H9 (cell line): ENCODE results near the gene OR2T5. TPM values are rescaled to one million over a fixed set of nuclear protein-coding genes. Genes with fewer than 3 reads are reported as not detected.
"Not testable (repeated sequence)": the region's sequence is repeated elsewhere in the genome, so short reads cannot be mapped to it uniquely, and the experiment has no call there.

Experiments used
- DNase-seq: peaks from one replicate; pipeline ENCODE4 v3.0.0-alpha.2; 2017
- H2AFZ ChIP-seq: one replicate; pipeline ENCODE4 v1.6.1; 2013; ENCODE audit warnings: mild to moderate bottlenecking, low read length, control low read depth, moderate library complexity
- H2AK5ac ChIP-seq: 2 replicates; pipeline ENCODE4 v1.6.1; 2013; ENCODE audit warnings: low read length, control low read depth, mixed read lengths; ENCODE audit not compliant: insufficient read length
- H2BK120ac ChIP-seq: one replicate; pipeline ENCODE4 v1.6.1; 2013; ENCODE audit warnings: low read depth, mild to moderate bottlenecking, low read length, control low read depth, inconsistent platforms; ENCODE audit not compliant: poor library complexity, severe bottlenecking
- H2BK12ac ChIP-seq: 2 replicates; pipeline ENCODE4 v1.6.1; 2013; ENCODE audit warnings: low read length, control low read depth, mixed read lengths, low read depth; ENCODE audit not compliant: insufficient read length
- H2BK15ac ChIP-seq: 2 replicates; pipeline ENCODE4 v1.6.1; 2013; ENCODE audit warnings: low read depth, low read length, control low read depth
- H2BK20ac ChIP-seq: one replicate; pipeline ENCODE4 v1.6.1; 2013; ENCODE audit warnings: low read depth, mild to moderate bottlenecking, low read length, control low read depth, inconsistent platforms; ENCODE audit not compliant: poor library complexity, severe bottlenecking
- H2BK5ac ChIP-seq: 2 replicates; pipeline ENCODE4 v1.6.1; 2013; ENCODE audit warnings: low read length, control low read depth, mixed read lengths; ENCODE audit not compliant: insufficient read length
- H3K14ac ChIP-seq: 2 replicates; pipeline ENCODE4 v1.6.1; 2013; ENCODE audit warnings: low read length, control low read depth; ENCODE audit not compliant: insufficient read depth
- H3K18ac ChIP-seq: 2 replicates; pipeline ENCODE4 v1.6.1; 2013; ENCODE audit warnings: low read depth, mild to moderate bottlenecking, mixed read lengths, low read length, control low read depth; ENCODE audit not compliant: insufficient read length
- H3K23ac ChIP-seq: 2 replicates; pipeline ENCODE4 v1.6.1; 2013; ENCODE audit warnings: low read length, control low read depth, mixed read lengths, low read depth; ENCODE audit not compliant: insufficient read length
- H3K23me2 ChIP-seq: 2 replicates; pipeline ENCODE4 v1.6.1; 2013; ENCODE audit warnings: low read depth, mild to moderate bottlenecking, mixed read lengths, low read length, control low read depth; ENCODE audit not compliant: insufficient read length, poor library complexity, severe bottlenecking
- H3K27ac ChIP-seq: 2 replicates; pipeline ENCODE4 v1.5.1; 2013; ENCODE audit warnings: low read length, control low read depth, mixed read lengths, low read depth; ENCODE audit not compliant: insufficient read length
- H3K27me3 ChIP-seq: 2 replicates; pipeline ENCODE4 v1.6.1; 2013; ENCODE audit warnings: low read length, control low read depth, inconsistent platforms; ENCODE audit not compliant: insufficient read depth
- H3K4ac ChIP-seq: 2 replicates; pipeline ENCODE4 v1.6.1; 2013; ENCODE audit warnings: low read depth, mild to moderate bottlenecking, control low read depth, inconsistent platforms, low read length, moderate library complexity
- H3K4me1 ChIP-seq: 2 replicates; pipeline ENCODE4 v1.6.1; 2013; ENCODE audit warnings: low read length, control low read depth, inconsistent platforms; ENCODE audit not compliant: insufficient read depth
- H3K4me2 ChIP-seq: 2 replicates; pipeline ENCODE4 v1.6.1; 2013; ENCODE audit warnings: low read length, control low read depth, mixed read lengths; ENCODE audit not compliant: insufficient read length, insufficient read depth
- H3K56ac ChIP-seq: 2 replicates; pipeline ENCODE4 v1.6.1; 2013; ENCODE audit warnings: low read depth, mild to moderate bottlenecking, mixed read lengths, low read length, control low read depth; ENCODE audit not compliant: insufficient read length
- H3K79me1 ChIP-seq: 2 replicates; pipeline ENCODE4 v1.6.1; 2013; ENCODE audit warnings: low read depth, mild to moderate bottlenecking, moderate library complexity, low read length, control low read depth, inconsistent platforms; ENCODE audit not compliant: insufficient read depth, poor library complexity, severe bottlenecking
- H3K79me2 ChIP-seq: 2 replicates; pipeline ENCODE4 v1.6.1; 2013; ENCODE audit warnings: low read length, control low read depth, inconsistent platforms; ENCODE audit not compliant: insufficient read depth
- H3K9ac ChIP-seq: 2 replicates; pipeline ENCODE4 v1.6.1; 2013; ENCODE audit warnings: low read length, control low read depth, mixed read lengths; ENCODE audit not compliant: insufficient read length; ENCODE audit errors: extremely low read depth
- H3K9me3 ChIP-seq: one replicate; pipeline ENCODE4 v1.6.1; 2013; ENCODE audit warnings: low read depth, low read length, inconsistent platforms; ENCODE audit not compliant: control insufficient read depth
- H3T11ph ChIP-seq: one replicate; pipeline ENCODE4 v1.6.1; 2013; ENCODE audit warnings: mild to moderate bottlenecking, low read length, control low read depth, inconsistent platforms
- H4K20me1 ChIP-seq: one replicate; pipeline ENCODE4 v1.6.1; 2013; ENCODE audit not compliant: control insufficient read depth, insufficient read length, insufficient read depth
- H4K5ac ChIP-seq: 2 replicates; pipeline ENCODE4 v1.6.1; 2013; ENCODE audit warnings: low read depth, mild to moderate bottlenecking, mixed read lengths, low read length, control low read depth; ENCODE audit not compliant: insufficient read length
- H4K8ac ChIP-seq: replicated peaks from 2 replicates; pipeline ENCODE4 v1.6.1; 2013; ENCODE audit warnings: low read length, control low read depth, mixed read lengths, low read depth; ENCODE audit not compliant: insufficient read length
- H4K91ac ChIP-seq: 2 replicates; pipeline ENCODE4 v1.6.1; 2013; ENCODE audit warnings: low read depth, mild to moderate bottlenecking, moderate library complexity, mixed read lengths, low read length, control low read depth; ENCODE audit not compliant: insufficient read length
- H3K27ac Mint-ChIP-seq, 3 experiments: 2 replicates in 2 of 3; 3 replicates in 1 of 3; pipeline ENCODE4 v1.8.0; 2020 to 2021; ENCODE audit warnings: mixed read lengths in 3 of 3, mild to moderate bottlenecking in 1 of 3, moderate library complexity in 1 of 3
- H3K27me3 Mint-ChIP-seq: 2 replicates; pipeline ENCODE4 v1.8.0; 2021; ENCODE audit warnings: low read depth, mild to moderate bottlenecking, moderate library complexity, mixed read lengths
- H3K36me3 Mint-ChIP-seq, 3 experiments: 2 replicates in 2 of 3; 3 replicates in 1 of 3; pipeline ENCODE4 v1.8.0; 2020 to 2021; ENCODE audit warnings: low read depth in 3 of 3, mixed read lengths in 3 of 3; ENCODE audit not compliant: insufficient read depth in 1 of 3
- H3K4me1 Mint-ChIP-seq, 2 experiments: 2 replicates each; pipeline ENCODE4 v1.8.0; 2020; ENCODE audit warnings: mixed read lengths in 2 of 2
- H3K4me3 Mint-ChIP-seq, 2 experiments: 2 replicates in 1 of 2; 3 replicates in 1 of 2; pipeline ENCODE4 v1.8.0; 2020 to 2021; ENCODE audit warnings: mild to moderate bottlenecking in 2 of 2, mixed read lengths in 2 of 2, moderate library complexity in 1 of 2
- H3K9me3 Mint-ChIP-seq, 2 experiments: 2 replicates in 1 of 2; 3 replicates in 1 of 2; pipeline ENCODE4 v1.8.0; 2020; ENCODE audit warnings: mild to moderate bottlenecking in 2 of 2, mixed read lengths in 2 of 2, moderate library complexity in 1 of 2
- WGBS: extraction: QIAGEN DNeasy Blood & Tissue Kit; methylation state at CpG from one replicate; pipeline ENCODE4 v1.1.7; 2013; ENCODE audit warnings: missing lambda C conversion rate, low lambda C conversion rate, mixed read lengths; ENCODE audit not compliant: insufficient read length; ENCODE audit errors: extremely low coverage; 5-methylcytosine and 5-hydroxymethylcytosine counted together
- total RNA-seq: library from RNA; stranded (reverse); gene quantifications from 2 replicates; pipeline ENCODE4 v1.2.1, GENCODE V29; 2021

OR2T5 gene
- total RNA-seq, 1 experiment from 2014 or later, result not detected

DNA sequence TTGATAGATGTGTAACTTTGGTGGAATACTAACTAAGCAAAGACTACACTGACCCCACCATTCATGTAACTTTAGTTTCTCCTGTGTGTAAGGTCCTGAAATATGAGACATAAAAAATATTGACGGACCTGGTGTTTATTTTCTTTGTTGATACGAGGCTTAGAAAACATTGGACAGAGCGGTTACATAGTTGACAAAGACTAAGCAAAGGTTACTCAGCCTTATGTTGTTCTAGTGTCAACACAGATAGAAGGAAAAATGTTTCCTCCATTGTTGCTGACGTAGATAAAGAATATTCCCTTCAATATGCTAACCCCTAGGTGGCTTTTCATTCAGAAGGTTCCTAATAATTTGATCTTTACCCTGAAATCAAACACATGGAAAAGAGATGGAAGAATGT, 33.3 kb upstream of the OR2T5 start:
- H4K91ac ChIP-seq, H4K20me1 ChIP-seq, DNase-seq, H3K18ac ChIP-seq, H3K4me2 ChIP-seq, H3K79me1 ChIP-seq, H3K9me3 ChIP-seq, H3K4me1 Mint-ChIP-seq, H3K4me1 ChIP-seq, H2BK120ac ChIP-seq, H3K14ac ChIP-seq, H3T11ph ChIP-seq, H3K27me3 Mint-ChIP-seq, H2AFZ ChIP-seq, H2BK12ac ChIP-seq, H2AK5ac ChIP-seq, H3K23me2 ChIP-seq, H3K4ac ChIP-seq, H3K27ac Mint-ChIP-seq, H3K4me3 Mint-ChIP-seq, H3K27ac ChIP-seq, H3K79me2 ChIP-seq, H2BK20ac ChIP-seq, H2BK15ac ChIP-seq, H3K56ac ChIP-seq, H3K9ac ChIP-seq, H2BK5ac ChIP-seq, H4K8ac ChIP-seq, H4K5ac ChIP-seq, H3K23ac ChIP-seq, H3K36me3 Mint-ChIP-seq, H3K27me3 ChIP-seq: not testable (repeated sequence)
- H3K9me3 Mint-ChIP-seq, result peaks cover 32 to 34% of the 10 kb centered on the region in 2 experiments
- WGBS, result no CpG with 5 or more reads among the region's 4 CpGs

- not testable (repeated sequence) for H3K18ac ChIP-seq, H2BK120ac ChIP-seq, H3K79me2 ChIP-seq, H3K4me3 Mint-ChIP-seq, H3K4ac ChIP-seq, H4K5ac ChIP-seq, H4K91ac ChIP-seq, H3K27ac ChIP-seq, H3K27ac Mint-ChIP-seq, H3K9me3 ChIP-seq, H2BK20ac ChIP-seq, H3K27me3 Mint-ChIP-seq, H2AK5ac ChIP-seq, H3K23me2 ChIP-seq, H3K36me3 Mint-ChIP-seq, H3K4me2 ChIP-seq, H2BK15ac ChIP-seq, H3K14ac ChIP-seq, H3K79me1 ChIP-seq, H3K27me3 ChIP-seq, H2AFZ ChIP-seq, H3T11ph ChIP-seq, H3K23ac ChIP-seq, H4K20me1 ChIP-seq, H3K56ac ChIP-seq, H4K8ac ChIP-seq, H3K4me1 ChIP-seq, H3K9ac ChIP-seq, DNase-seq, H2BK12ac ChIP-seq, H3K4me1 Mint-ChIP-seq, H2BK5ac ChIP-seq
- H3K9me3 Mint-ChIP-seq, result peaks cover 37 to 42% of the 10 kb centered on the region in 2 experiments
- WGBS, result no CpG with 5 or more reads among the region's 2 CpGs
These were observed 31.8 kb upstream of the OR2T5 start for GRCh38 chr1:248456635-248457034.
